Natural killer cell treated with Interleukin-12 subunit alpha and Interleukin-12 subunit beta and Interleukin-15 and Interleukin-18, amount 100 ng/mL, for 72 hours (primary cell): Measurements from ENCODE around the gene FNIP1. TPM values are rescaled to one million over a fixed set of nuclear protein-coding genes. Genes with fewer than 3 reads are reported as not detected.
"Not testable (repeated sequence)": the region's sequence is repeated elsewhere in the genome, so short reads cannot be mapped to it uniquely, and the experiment has no call there.

Experiments used
- ATAC-seq, 2 donors: fragments of 150-1000 bp; cut with Tn5 transposase in 1 of 2; sonication (Bioruptor Pico), chemical (Tn5 transposase) in 1 of 2; 2 replicates each; pipeline ENCODE4 v1.10.0; 2021
- DNase-seq: peaks from one replicate; pipeline ENCODE4 v3.0.0; 2022; ENCODE audit warnings: low spot score
- H3K27ac Mint-ChIP-seq, 2 donors: 1 replicate in 1 of 2; 2 replicates in 1 of 2; pipeline ENCODE4 v1.8.0; 2022; ENCODE audit warnings: mixed read lengths in 2 of 2, mild to moderate bottlenecking in 1 of 2, moderate library complexity in 1 of 2
- H3K27me3 Mint-ChIP-seq, 2 donors: 1 replicate in 1 of 2; 2 replicates in 1 of 2; pipeline ENCODE4 v1.8.0; 2022; ENCODE audit warnings: mixed read lengths in 2 of 2
- H3K36me3 Mint-ChIP-seq: one replicate; pipeline ENCODE4 v1.8.0; 2022; ENCODE audit warnings: mixed read lengths
- H3K4me1 Mint-ChIP-seq, 2 donors: 1 replicate in 1 of 2; 2 replicates in 1 of 2; pipeline ENCODE4 v1.8.0; 2022; ENCODE audit warnings: low read depth in 2 of 2, mixed read lengths in 2 of 2, mild to moderate bottlenecking in 1 of 2
- H3K4me3 Mint-ChIP-seq: one replicate; pipeline ENCODE4 v1.8.0; 2022; ENCODE audit warnings: mixed read lengths
- H3K9me3 Mint-ChIP-seq: 2 replicates; pipeline ENCODE4 v1.8.0; 2022; ENCODE audit warnings: mixed read lengths
- total RNA-seq, 2 donors: library from RNA; stranded (reverse); gene quantifications; one replicate each; pipeline ENCODE4 v1.2.3, GENCODE V29; 2022

FNIP1 gene
- total RNA-seq, 2 donors from 2014 or later = 27.5 to 27.7 TPM

- no peak overlapping the region for H3K4me3 Mint-ChIP-seq
- no peak overlapping the region for H3K27ac Mint-ChIP-seq
- no peaks in the 10 kb centered on the region for H3K27me3 Mint-ChIP-seq
- peaks cover 0 to under 1% of the 10 kb centered on the region in 2 donors for H3K4me1 Mint-ChIP-seq
- H3K9me3 Mint-ChIP-seq = peaks cover 4% of the 10 kb centered on the region
- DNase-seq (no peak), ATAC-seq (no peak)
- H3K36me3 Mint-ChIP-seq = peaks cover 7% of the 10 kb centered on the region
Observed at GRCh38 chr5:131720714-131721113, 76.1 kb downstream of the FNIP1 start.

GRCh38 chr5:131719564-131719963 is 77.3 kb downstream of the FNIP1 start:
- no peak for DNase-seq
- H3K4me1 Mint-ChIP-seq = no peaks in the 10 kb centered on the region
- H3K27ac Mint-ChIP-seq = no peak overlapping the region
- ATAC-seq = no peak
- no peaks in the 10 kb centered on the region for H3K9me3 Mint-ChIP-seq
- no peaks in the 10 kb centered on the region for H3K27me3 Mint-ChIP-seq
- no peak overlapping the region for H3K4me3 Mint-ChIP-seq
- H3K36me3 Mint-ChIP-seq = peaks cover 9% of the 10 kb centered on the region

- H3K27me3 Mint-ChIP-seq = no peaks in the 10 kb centered on the region
- DNase-seq (no peak), ATAC-seq (no peak)
- no peaks in the 10 kb centered on the region for H3K9me3 Mint-ChIP-seq
- H3K36me3 Mint-ChIP-seq = peaks cover 12% of the 10 kb centered on the region
- H3K4me1 Mint-ChIP-seq = no peaks in the 10 kb centered on the region
- H3K4me3 Mint-ChIP-seq = no peak overlapping the region
- no peak overlapping the region for H3K27ac Mint-ChIP-seq
Observed at GRCh38 chr5:131718487-131719014, 78.3 kb downstream of the FNIP1 start.

- H3K4me1 Mint-ChIP-seq, H3K9me3 Mint-ChIP-seq, DNase-seq, H3K27ac Mint-ChIP-seq, H3K4me3 Mint-ChIP-seq, ATAC-seq, H3K27me3 Mint-ChIP-seq: not testable (repeated sequence)
- peaks cover 15% of the 10 kb centered on the region for H3K36me3 Mint-ChIP-seq
Observed at GRCh38 chr5:131717164-131717563, 79.7 kb downstream of the FNIP1 start.

GRCh38 chr5:131716650-131717049 is 80.2 kb downstream of the FNIP1 start:
- Mint-ChIP-seq H3K4me1 (peaks cover 0 to 6% of the 10 kb centered on the region in 2 donors), H3K27me3 (no peaks in the 10 kb centered on the region), H3K36me3 (peaks cover 16% of the 10 kb centered on the region), H3K4me3 (no peak overlapping the region), H3K27ac (no peak overlapping the region), H3K9me3 (no peaks in the 10 kb centered on the region)
- DNase-seq = no peak
- no peak for ATAC-seq

- no peak for ATAC-seq
- Mint-ChIP-seq H3K36me3 (peaks cover 17% of the 10 kb centered on the region), H3K27ac (no peak overlapping the region)
Observed at GRCh38 chr5:131710391-131710790, 86.4 kb downstream of the FNIP1 start.

GRCh38 chr5:131709043-131709442 is 87.8 kb downstream of the FNIP1 start:
- Mint-ChIP-seq H3K9me3 (no peaks in the 10 kb centered on the region), H3K27ac (no peak overlapping the region)

More at GRCh38 chr5:131710391-131710790, 86.4 kb downstream of the FNIP1 start:
- H3K27me3 Mint-ChIP-seq = no peaks in the 10 kb centered on the region
- no peak overlapping the region for H3K4me3 Mint-ChIP-seq
- H3K9me3 Mint-ChIP-seq = no peaks in the 10 kb centered on the region
- DNase-seq = no peak
- H3K4me1 Mint-ChIP-seq = peaks cover 3 to 6% of the 10 kb centered on the region in 2 donors

GRCh38 chr5:131706281-131706680 is 90.5 kb downstream of the FNIP1 start:
- Mint-ChIP-seq H3K4me1 (peaks cover 0 to 3% of the 10 kb centered on the region in 2 donors), H3K27ac (no peak overlapping the region), H3K27me3 (no peaks in the 10 kb centered on the region), H3K36me3 (peaks cover 30% of the 10 kb centered on the region), H3K9me3 (no peaks in the 10 kb centered on the region), H3K4me3 (no peak overlapping the region)
- DNase-seq = no peak
- ATAC-seq = no peak

More at GRCh38 chr5:131709043-131709442, 87.8 kb downstream of the FNIP1 start:
- peaks cover 3 to 6% of the 10 kb centered on the region in 2 donors for H3K4me1 Mint-ChIP-seq
- ATAC-seq (no peak), DNase-seq (no peak)
- peaks cover 16% of the 10 kb centered on the region for H3K36me3 Mint-ChIP-seq
- no peak overlapping the region for H3K4me3 Mint-ChIP-seq
- H3K27me3 Mint-ChIP-seq = no peaks in the 10 kb centered on the region

GRCh38 chr5:131694926-131695325 is 101.9 kb downstream of the FNIP1 start:
- H3K4me3 Mint-ChIP-seq = no peak overlapping the region

GRCh38 chr5:131693894-131694293 is 102.9 kb downstream of the FNIP1 start:
- Mint-ChIP-seq H3K4me3 (no peak overlapping the region), H3K9me3 (peaks cover 2% of the 10 kb centered on the region), H3K27me3 (no peaks in the 10 kb centered on the region), H3K4me1 (no peaks in the 10 kb centered on the region), H3K36me3 (peaks cover 31% of the 10 kb centered on the region), H3K27ac (no peak overlapping the region)
- ATAC-seq (no peak), DNase-seq (no peak)

More at GRCh38 chr5:131694926-131695325, 101.9 kb downstream of the FNIP1 start:
- DNase-seq = no peak
- H3K9me3 Mint-ChIP-seq = peaks cover 2% of the 10 kb centered on the region
- H3K4me1 Mint-ChIP-seq = no peaks in the 10 kb centered on the region
- H3K36me3 Mint-ChIP-seq = peaks cover 25% of the 10 kb centered on the region
- no peak for ATAC-seq
- no peak overlapping the region for H3K27ac Mint-ChIP-seq
- no peaks in the 10 kb centered on the region for H3K27me3 Mint-ChIP-seq

- Mint-ChIP-seq H3K27me3 (no peaks in the 10 kb centered on the region), H3K9me3 (peaks cover 2% of the 10 kb centered on the region), H3K4me1 (no peaks in the 10 kb centered on the region), H3K27ac (no peak overlapping the region), H3K36me3 (peaks cover 11% of the 10 kb centered on the region), H3K4me3 (no peak overlapping the region)
- no peak for ATAC-seq
- no peak for DNase-seq
Observed at GRCh38 chr5:131685516-131686171, 111.2 kb downstream of the FNIP1 start.

GRCh38 chr5:131684595-131684994 is 112.2 kb downstream of the FNIP1 start:
- H3K27ac Mint-ChIP-seq = no peak overlapping the region
- H3K4me3 Mint-ChIP-seq = no peak overlapping the region
- no peak for ATAC-seq
- DNase-seq = no peak
- no peaks in the 10 kb centered on the region for H3K27me3 Mint-ChIP-seq
- H3K9me3 Mint-ChIP-seq = no peaks in the 10 kb centered on the region
- peaks cover 5 to 7% of the 10 kb centered on the region in 2 donors for H3K4me1 Mint-ChIP-seq
- peaks cover 5% of the 10 kb centered on the region for H3K36me3 Mint-ChIP-seq

- H3K27me3 Mint-ChIP-seq = no peaks in the 10 kb centered on the region
- no peak for DNase-seq
- H3K4me3 Mint-ChIP-seq = no peak overlapping the region
- H3K36me3 Mint-ChIP-seq = no peaks in the 10 kb centered on the region
- no peak for ATAC-seq
- peaks cover 7% of the 10 kb centered on the region in 2 donors for H3K4me1 Mint-ChIP-seq
- H3K27ac Mint-ChIP-seq = no peak overlapping the region
- H3K9me3 Mint-ChIP-seq = no peaks in the 10 kb centered on the region
Observed at GRCh38 chr5:131684051-131684450, 112.8 kb downstream of the FNIP1 start.

GRCh38 chr5:131682826-131683225 is 114.0 kb downstream of the FNIP1 start:
- Mint-ChIP-seq H3K9me3 (no peaks in the 10 kb centered on the region), H3K36me3 (peaks cover 2% of the 10 kb centered on the region), H3K27me3 (no peaks in the 10 kb centered on the region), H3K4me3 (no peak overlapping the region), H3K27ac (no peak overlapping the region), H3K4me1 (peaks cover 7% of the 10 kb centered on the region in 2 donors)
- ATAC-seq (no peak), DNase-seq (no peak)
